Neural cell (in vitro differentiated cells): ENCODE results near the gene KIFAP3. TPM values are rescaled to one million over a fixed set of nuclear protein-coding genes. Genes with fewer than 3 reads are reported as not detected.

Source experiments
- H2AFZ ChIP-seq: fragments of 200-600, 300-800 bp; sonication (generic), shearing (Covaris generic); 2 replicates; pipeline ENCODE4 v1.6.0; 2014; ENCODE audit warnings: low read depth, mild to moderate bottlenecking, antibody characterized with exemption, low read length, moderate library complexity
- H3F3A ChIP-seq: fragments of 200-600 bp; shearing (Covaris generic); 2 replicates; pipeline ENCODE4 v1.6.1; 2016; ENCODE audit warnings: mild to moderate bottlenecking, moderate library complexity, mixed read lengths, antibody characterized with exemption, low read length; ENCODE audit not compliant: insufficient read depth, poor library complexity, severe bottlenecking
- H3K27ac ChIP-seq: fragments of 200-600, 300-800 bp; sonication (generic), shearing (Covaris generic); 2 replicates; pipeline ENCODE4 v1.5.1; 2014; ENCODE audit warnings: mild to moderate bottlenecking, low read length, moderate library complexity
- H3K27me3 ChIP-seq: fragments of 300-800, 200-600 bp; sonication (generic), shearing (Covaris generic); 2 replicates; pipeline ENCODE4 v1.6.0; 2014; ENCODE audit warnings: mild to moderate bottlenecking, low read depth, low read length, moderate library complexity; ENCODE audit not compliant: insufficient read depth
- H3K36me3 ChIP-seq: fragments of 300-800, 200-600 bp; sonication (generic), shearing (Covaris generic); 2 replicates; pipeline ENCODE4 v1.5.1; 2014; ENCODE audit warnings: mild to moderate bottlenecking, antibody characterized with exemption, low read length, moderate library complexity; ENCODE audit not compliant: insufficient read depth
- H3K4me2 ChIP-seq: fragments of 300-800, 200-600 bp; sonication (generic), shearing (Covaris generic); 2 replicates; pipeline ENCODE4 v1.6.0; 2014; ENCODE audit warnings: mild to moderate bottlenecking, low read length
- H3K4me3 ChIP-seq: fragments of 300-800, 200-600 bp; sonication (generic), shearing (Covaris generic); 2 replicates; pipeline ENCODE4 v1.5.1; 2014; ENCODE audit warnings: mild to moderate bottlenecking, low read length, moderate library complexity
- H3K79me2 ChIP-seq: fragments of 200-600 bp; shearing (Covaris generic); replicated peaks from 2 replicates; pipeline ENCODE4 v1.6.0; 2014; ENCODE audit warnings: mild to moderate bottlenecking, low read length, moderate library complexity; ENCODE audit not compliant: insufficient read depth
- H3K9ac ChIP-seq: fragments of 300-800, 200-600 bp; sonication (generic), shearing (Covaris generic); 2 replicates; pipeline ENCODE4 v1.6.1; 2016; ENCODE audit warnings: mild to moderate bottlenecking, low read length, mixed read lengths
- H3K9me2 ChIP-seq: fragments of 200-600 bp; shearing (Covaris generic); 2 replicates; pipeline ENCODE4 v1.6.1; 2016; ENCODE audit warnings: mild to moderate bottlenecking, low read length, mixed read lengths; ENCODE audit not compliant: insufficient read depth
- H3K9me3 ChIP-seq: fragments of 200-600, 300-800 bp; sonication (generic), shearing (Covaris generic); 2 replicates; pipeline ENCODE4 v1.6.1; 2016; ENCODE audit warnings: mild to moderate bottlenecking, mixed run types, low read length, moderate library complexity, mixed read lengths
- H4K20me1 ChIP-seq: fragments of 200-600 bp; shearing (Covaris generic); 2 replicates; pipeline ENCODE4 v1.6.1; 2016; ENCODE audit warnings: mild to moderate bottlenecking, mixed run types; ENCODE audit not compliant: insufficient read depth
- CTCF ChIP-seq: fragments of 450-650 bp; IDR thresholded peaks from 2 replicates; pipeline ENCODE4 v1.5.1; 2014; ENCODE audit warnings: antibody characterized with exemption, mild to moderate bottlenecking, moderate library complexity; ENCODE audit not compliant: poor library complexity, severe bottlenecking
- EP300 ChIP-seq: fragments of 450-650 bp; conservative IDR thresholded peaks from 2 replicates; pipeline ENCODE4 v1.6.1; 2014; ENCODE audit warnings: antibody characterized with exemption, mild to moderate bottlenecking, moderate library complexity; ENCODE audit not compliant: poor library complexity, severe bottlenecking
- EZH2 ChIP-seq: fragments of 200-600, 300-800 bp; shearing (Covaris generic), sonication (generic); IDR thresholded peaks from 2 replicates; pipeline ENCODE4 v1.6.1; 2014; ENCODE audit warnings: antibody characterized with exemption, low read length, borderline replicate concordance, mild to moderate bottlenecking; ENCODE audit not compliant: insufficient read depth, poor library complexity, severe bottlenecking
- MXI1 ChIP-seq: fragments of 450-650 bp; conservative IDR thresholded peaks from 2 replicates; pipeline ENCODE4 v1.6.1; 2014; ENCODE audit warnings: antibody characterized with exemption, mild to moderate bottlenecking; ENCODE audit not compliant: poor library complexity, severe bottlenecking
- POLR2AphosphoS5 ChIP-seq: IDR thresholded peaks from 2 replicates; pipeline ENCODE4 v1.6.1; 2012
- RAD21 ChIP-seq: fragments of 450-650 bp; conservative IDR thresholded peaks from 2 replicates; pipeline ENCODE4 v1.6.1; 2014; ENCODE audit warnings: antibody characterized with exemption, mild to moderate bottlenecking, moderate library complexity
- REST ChIP-seq: IDR thresholded peaks from 2 replicates; pipeline ENCODE4 v1.6.1; 2012; ENCODE audit warnings: borderline replicate concordance
- SMC3 ChIP-seq: fragments of 450-650 bp; conservative IDR thresholded peaks from 2 replicates; pipeline ENCODE4 v1.6.1; 2014; ENCODE audit warnings: antibody characterized with exemption, mild to moderate bottlenecking, moderate library complexity; ENCODE audit not compliant: poor library complexity
- TAF1 ChIP-seq: IDR thresholded peaks from 2 replicates; pipeline ENCODE4 v1.6.1; 2012; ENCODE audit warnings: low read depth
- polyA plus RNA-seq: library from polyadenylated mRNA; depleted of rRNA; stranded (reverse); fragments of >200 nt; gene quantifications from 2 replicates; pipeline ENCODE4 v1.2.3, GENCODE V29; 2014

KIFAP3 gene
- polyA plus RNA-seq, 1 donor from 2014 or later = 256 TPM

DNA sequence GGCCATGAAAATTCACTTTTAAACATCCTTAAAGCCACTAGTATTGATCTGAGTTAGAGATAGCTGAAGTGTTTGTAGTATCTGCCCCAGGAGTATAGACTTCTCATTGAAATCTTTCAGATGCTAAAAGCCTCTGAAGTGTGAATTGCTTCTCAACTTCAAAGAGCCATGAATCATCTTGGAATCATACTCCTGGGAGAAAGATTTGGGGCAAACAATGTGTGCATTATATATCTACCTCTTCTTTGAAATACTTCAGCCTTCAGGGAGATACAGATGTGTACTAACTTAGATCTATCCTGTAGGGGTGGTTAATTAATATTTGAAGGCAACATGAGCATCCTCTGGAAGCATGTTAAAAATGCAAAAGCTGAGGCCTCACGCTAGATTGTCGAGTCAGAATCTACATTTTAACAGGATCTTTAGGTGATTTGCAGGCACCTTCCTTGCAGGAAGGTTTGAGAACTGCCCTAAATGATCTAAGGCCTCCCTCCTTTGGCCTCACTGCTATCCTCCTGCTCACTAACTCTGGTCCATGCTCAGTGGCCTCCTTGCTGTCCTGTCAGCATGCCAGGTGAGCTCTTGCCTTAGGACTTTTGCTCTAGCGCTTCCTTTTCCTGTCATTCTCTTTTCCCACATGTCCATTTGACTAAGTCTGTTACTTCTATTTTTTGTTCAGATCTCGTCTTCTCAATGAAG, 174.8 kb downstream of the KIFAP3 start:
- H3F3A ChIP-seq = no peaks in the 10 kb centered on the region
- H3K4me2 ChIP-seq = no peak overlapping the region
- H3K27ac ChIP-seq = no peak overlapping the region
- no peak overlapping the region for H2AFZ ChIP-seq
- H3K79me2 ChIP-seq = no peaks in the 10 kb centered on the region
- no peak overlapping the region for H3K9ac ChIP-seq
- no peak overlapping the region for H3K4me3 ChIP-seq
- H3K27me3 ChIP-seq = no peaks in the 10 kb centered on the region
- H3K9me3 ChIP-seq = no peaks in the 10 kb centered on the region
- no peaks in the 10 kb centered on the region for H3K9me2 ChIP-seq
- no peaks in the 10 kb centered on the region for H3K36me3 ChIP-seq
- TF ChIP-seq RAD21 (no peak), REST (no peak), SMC3 (no peak), EZH2 (no peak), MXI1 (no peak), EP300 (no peak), POLR2AphosphoS5 (no peak), CTCF (no peak), TAF1 (no peak)
- H4K20me1 ChIP-seq = no peaks in the 10 kb centered on the region

DNA sequence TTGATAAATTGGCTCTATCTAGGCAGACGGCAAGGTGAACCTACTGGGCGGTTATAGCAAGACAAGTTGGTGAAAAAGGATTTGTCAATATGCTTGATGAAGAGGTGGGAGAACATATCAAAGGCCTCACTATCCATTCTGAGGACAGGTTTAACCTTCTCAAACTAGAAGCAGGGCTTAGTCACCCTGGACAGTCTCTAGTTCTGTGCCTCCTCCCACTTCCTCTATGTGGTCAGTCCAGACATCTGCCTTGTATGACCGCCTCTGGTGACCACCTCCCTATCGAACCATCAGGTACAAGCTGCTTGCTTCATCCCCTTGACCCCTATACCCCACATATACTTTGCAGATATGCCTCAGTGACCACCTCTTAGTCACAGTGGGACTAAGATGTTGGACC, 178.5 kb downstream of the KIFAP3 start:
- H3K4me3 ChIP-seq = no peak overlapping the region
- no peak overlapping the region for H3K27ac ChIP-seq
- H3K79me2 ChIP-seq = peaks cover 7% of the 10 kb centered on the region
- no peak for TF ChIP-seq EP300
- TF ChIP-seq RAD21 = no peak
- TF ChIP-seq MXI1 = no peak
- TF ChIP-seq SMC3 = no peak
- H3F3A ChIP-seq = no peaks in the 10 kb centered on the region
- no peak overlapping the region for H3K4me2 ChIP-seq
- H4K20me1 ChIP-seq = no peaks in the 10 kb centered on the region
- H3K9ac ChIP-seq = no peak overlapping the region
- no peak overlapping the region for H2AFZ ChIP-seq
- no peaks in the 10 kb centered on the region for H3K27me3 ChIP-seq
- H3K9me3 ChIP-seq = no peaks in the 10 kb centered on the region
- H3K9me2 ChIP-seq = no peaks in the 10 kb centered on the region
- no peaks in the 10 kb centered on the region for H3K36me3 ChIP-seq
